Measurements from ENCODE around the gene ASF1A. TPM values are rescaled to one million over a fixed set of nuclear protein-coding genes. Genes with fewer than 3 reads are reported as not detected.

ASF1A gene
- total and polyA plus RNA-seq, 2 experiments from 2014 or later, result 25.4 to 72.2 TPM

DNA sequence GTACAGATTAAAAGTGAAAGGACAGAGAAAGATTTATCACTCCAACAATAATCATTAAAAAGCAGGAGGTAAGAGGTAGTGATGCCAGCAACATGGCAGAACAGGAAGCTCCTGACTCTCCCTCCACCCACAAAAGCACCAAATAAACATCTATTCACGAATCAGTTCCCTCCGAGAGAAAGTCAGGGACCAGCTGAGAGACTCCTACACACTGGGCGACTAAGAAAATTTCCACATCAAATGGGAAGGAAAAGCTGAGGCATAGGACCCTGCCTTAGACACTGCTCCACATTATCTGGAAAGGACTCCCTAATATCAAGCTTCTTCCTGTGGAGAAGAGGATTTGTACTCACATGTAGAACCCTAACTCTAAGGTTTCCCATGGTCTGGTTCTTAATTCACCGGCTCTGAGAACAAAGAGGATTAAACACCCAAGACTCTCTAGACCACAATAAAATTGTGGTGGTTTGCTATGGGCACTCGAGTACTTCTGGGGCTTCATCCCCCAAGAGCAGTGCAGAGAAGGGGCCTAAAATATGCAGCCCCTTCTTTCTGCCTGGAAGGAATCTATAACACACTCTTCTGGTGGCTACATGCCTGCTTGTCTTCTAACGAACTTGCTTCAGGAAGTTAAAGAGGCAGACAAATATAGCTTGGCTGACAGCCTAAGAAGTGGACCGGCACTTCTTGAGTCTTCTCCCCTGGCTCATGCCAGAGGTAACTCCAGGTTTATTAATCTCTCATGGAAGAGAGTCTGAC lies 29.4 kb upstream of the ASF1A start:
- Histone ChIP-seq H3K27ac (ENCODE audit: low read depth) (no peak overlapping the region), H2AFZ (no peak overlapping the region), H3K79me2 (replicated peaks; ENCODE audit: insufficient read depth) (peaks cover 18% of the 10 kb centered on the region), H3K27me3 (ENCODE audit: insufficient read depth) (no peaks in the 10 kb centered on the region), H3K9me2 (ENCODE audit: insufficient read depth) (no peaks in the 10 kb centered on the region), H3K4me3 (no peak overlapping the region), H3K4me2 (no peak overlapping the region), H3K4me1 (ENCODE audit: insufficient read depth) (peaks cover 6% of the 10 kb centered on the region; the same call in 1 of the 2 replicates), H3K36me3 (ENCODE audit: insufficient read depth) (no peaks in the 10 kb centered on the region), H4K20me1 (replicated peaks; ENCODE audit: insufficient read depth) (no peaks in the 10 kb centered on the region), H3F3A (replicated peaks; ENCODE audit: low read depth) (no peaks in the 10 kb centered on the region)
- TF ChIP-seq ZNF331 (CRISPR knock-in tag; IDR thresholded peaks at IDR 0.05; ENCODE audit: low read depth), result no peak
- Mint-ChIP-seq H3K27ac (no peak overlapping the region), H3K4me3 (no peak overlapping the region), H3K4me1 (peaks cover 6% of the 10 kb centered on the region), H3K27me3 (ENCODE audit: insufficient read depth, low read depth, poor library complexity) (no peaks in the 10 kb centered on the region), H3K36me3 (ENCODE audit: low read depth) (peaks cover 11% of the 10 kb centered on the region), H3K9me3 (peaks cover 16% of the 10 kb centered on the region)
- ATAC-seq (no peak), DNase-seq (ENCODE audit: low spot score) (no peak)

- TF ChIP-seq JUNB (IDR thresholded peaks at IDR 0.05; ENCODE audit: unreplicated experiment), result no peak
- no peak for TF ChIP-seq ZNF331 (CRISPR knock-in tag; IDR thresholded peaks at IDR 0.05; ENCODE audit: low read depth)
- no peak for TF ChIP-seq ZNF114 (CRISPR knock-in tag; IDR thresholded peaks at IDR 0.05)
- no peak for TF ChIP-seq ETS1 (IDR thresholded peaks at IDR 0.05)
- TF ChIP-seq STAT1 (IDR thresholded peaks at IDR 0.05; ENCODE audit: unreplicated experiment), result no peak
- TF ChIP-seq, protein P1, sequence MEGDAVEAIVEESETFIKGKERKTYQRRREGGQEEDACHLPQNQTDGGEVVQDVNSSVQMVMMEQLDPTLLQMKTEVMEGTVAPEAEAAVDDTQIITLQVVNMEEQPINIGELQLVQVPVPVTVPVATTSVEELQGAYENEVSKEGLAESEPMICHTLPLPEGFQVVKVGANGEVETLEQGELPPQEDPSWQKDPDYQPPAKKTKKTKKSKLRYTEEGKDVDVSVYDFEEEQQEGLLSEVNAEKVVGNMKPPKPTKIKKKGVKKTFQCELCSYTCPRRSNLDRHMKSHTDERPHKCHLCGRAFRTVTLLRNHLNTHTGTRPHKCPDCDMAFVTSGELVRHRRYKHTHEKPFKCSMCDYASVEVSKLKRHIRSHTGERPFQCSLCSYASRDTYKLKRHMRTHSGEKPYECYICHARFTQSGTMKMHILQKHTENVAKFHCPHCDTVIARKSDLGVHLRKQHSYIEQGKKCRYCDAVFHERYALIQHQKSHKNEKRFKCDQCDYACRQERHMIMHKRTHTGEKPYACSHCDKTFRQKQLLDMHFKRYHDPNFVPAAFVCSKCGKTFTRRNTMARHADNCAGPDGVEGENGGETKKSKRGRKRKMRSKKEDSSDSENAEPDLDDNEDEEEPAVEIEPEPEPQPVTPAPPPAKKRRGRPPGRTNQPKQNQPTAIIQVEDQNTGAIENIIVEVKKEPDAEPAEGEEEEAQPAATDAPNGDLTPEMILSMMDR (conservative IDR thresholded peaks at IDR 0.05; ENCODE audit: low read depth in 2 of 2), result no peak
- H3F3A ChIP-seq (replicated peaks; ENCODE audit: low read depth), result no peaks in the 10 kb centered on the region
- ATAC-seq, result no peak
Observed at GRCh38 chr6:118865100-118865391, 28.9 kb upstream of the ASF1A start.

GRCh38 chr6:118867181-118867580 lies 26.8 kb upstream of the ASF1A start:
- ATAC-seq, result no peak
- no peak overlapping the region for H3K4me3 Mint-ChIP-seq

More at GRCh38 chr6:118865100-118865391, 28.9 kb upstream of the ASF1A start:
- Mint-ChIP-seq H3K27me3 (ENCODE audit: insufficient read depth, low read depth, poor library complexity) (no peaks in the 10 kb centered on the region), H3K36me3 (ENCODE audit: low read depth) (peaks cover 11% of the 10 kb centered on the region), H3K9me3 (peaks cover 16% of the 10 kb centered on the region), H3K27ac (no peak overlapping the region), H3K4me3 (no peak overlapping the region), H3K4me1 (peaks cover under 1% of the 10 kb centered on the region)
- no peak for DNase-seq (ENCODE audit: low spot score)
- no peak overlapping the region for H3K4me3 ChIP-seq
- no peaks in the 10 kb centered on the region for H3K9me2 ChIP-seq (ENCODE audit: insufficient read depth)
- H2AFZ ChIP-seq, result no peak overlapping the region
- H3K36me3 ChIP-seq (ENCODE audit: insufficient read depth), result no peaks in the 10 kb centered on the region
- no peaks in the 10 kb centered on the region for H3K27me3 ChIP-seq (ENCODE audit: insufficient read depth)
- peaks cover 18% of the 10 kb centered on the region for H3K79me2 ChIP-seq (replicated peaks; ENCODE audit: insufficient read depth)
- H3K4me2 ChIP-seq, result no peak overlapping the region
- H4K20me1 ChIP-seq (replicated peaks; ENCODE audit: insufficient read depth), result no peaks in the 10 kb centered on the region
- H3K27ac ChIP-seq (ENCODE audit: low read depth), result no peak overlapping the region
- peaks cover under 1% of the 10 kb centered on the region; the same call in 1 of the 2 replicates for H3K4me1 ChIP-seq (ENCODE audit: insufficient read depth)

More at GRCh38 chr6:118867181-118867580, 26.8 kb upstream of the ASF1A start:
- peaks cover 8% of the 10 kb centered on the region for H3K9me3 Mint-ChIP-seq
- Histone ChIP-seq H3K36me3 (ENCODE audit: insufficient read depth) (no peaks in the 10 kb centered on the region), H4K20me1 (replicated peaks; ENCODE audit: insufficient read depth) (no peaks in the 10 kb centered on the region), H3K79me2 (replicated peaks; ENCODE audit: insufficient read depth) (peaks cover 32% of the 10 kb centered on the region), H3K4me3 (no peak overlapping the region), H3K9me2 (ENCODE audit: insufficient read depth) (no peaks in the 10 kb centered on the region), H2AFZ (no peak overlapping the region), H3K4me1 (ENCODE audit: insufficient read depth) (no peaks in the 10 kb centered on the region), H3K4me2 (no peak overlapping the region), H3F3A (replicated peaks; ENCODE audit: low read depth) (no peaks in the 10 kb centered on the region), H3K27me3 (ENCODE audit: insufficient read depth) (no peaks in the 10 kb centered on the region), H3K27ac (ENCODE audit: low read depth) (no peak overlapping the region)
- TF ChIP-seq EZH2 (IDR thresholded peaks at IDR 0.05; ENCODE audit: low read depth, unreplicated experiment), result no peak
- TF ChIP-seq, protein P1 (conservative IDR thresholded peaks at IDR 0.05; ENCODE audit: low read depth in 2 of 2), result no peak
- no peak for TF ChIP-seq CREB1 (CRISPR knock-in tag; IDR thresholded peaks at IDR 0.05; ENCODE audit: low read depth)
- TF ChIP-seq REST (IDR thresholded peaks at IDR 0.05; ENCODE audit: unreplicated experiment), result no peak
- no peak for TF ChIP-seq ZNF331 (CRISPR knock-in tag; IDR thresholded peaks at IDR 0.05; ENCODE audit: low read depth)
- no peak for TF ChIP-seq NANOG (IDR thresholded peaks at IDR 0.05; ENCODE audit: borderline replicate concordance)
- no peak for TF ChIP-seq JUNB (IDR thresholded peaks at IDR 0.05; ENCODE audit: unreplicated experiment)
- no peak for DNase-seq (ENCODE audit: low spot score)
- peaks cover 11% of the 10 kb centered on the region for H3K36me3 Mint-ChIP-seq (ENCODE audit: low read depth)
- no peaks in the 10 kb centered on the region; the same call in 2 of the 3 replicates for H3K4me1 Mint-ChIP-seq
- no peaks in the 10 kb centered on the region for H3K27me3 Mint-ChIP-seq (ENCODE audit: insufficient read depth, low read depth, poor library complexity)
- no peak overlapping the region for H3K27ac Mint-ChIP-seq
